HEK293 (cell line): ENCODE data around the gene DDX56.
A peak's percentile ranks its signal among the peaks of the same experiment; 100 is the strongest.

ENCODE experiments used
- CTCF ChIA-PET: fragments of 350-600 bp; formaldehyde crosslinking; extraction: SDS; loops from one replicate; lab custom pipeline; 2021; ENCODE audit warnings: antibody characterized with exemption; lab: Yijun Ruan, JAX
- POLR2A ChIA-PET: fragments of 300-600 bp; formaldehyde crosslinking; extraction: SDS; loops from one replicate; lab custom pipeline; 2020; ENCODE audit warnings: antibody characterized with exemption, inconsistent platforms; lab: Yijun Ruan, JAX
- H3K27ac ChIP-seq: fragments of 200-500 bp; sonication (Bioruptor generic); 2 replicates; pipeline ENCODE4 v1.5.1; 2014; ENCODE audit warnings: low read depth, low read length, control low read depth, inconsistent platforms; ENCODE audit errors: extremely low read depth
- H3K36me3 ChIP-seq, 2 experiments: fragments of 200-500 bp in 1 of 2; sonication (Bioruptor generic) in 1 of 2; 1 replicate in 1 of 2; 2 replicates in 1 of 2; pipeline ENCODE4 v1.5.1; 2014 to 2017; ENCODE audit warnings: inconsistent platforms in 2 of 2, low read length in 2 of 2; ENCODE audit not compliant: control insufficient read depth in 2 of 2, insufficient read depth in 1 of 2
- H3K4me1 ChIP-seq: fragments of 200-500 bp; sonication (Bioruptor generic); 2 replicates; pipeline ENCODE4 v1.5.1; 2014; ENCODE audit warnings: mild to moderate bottlenecking, low read length, inconsistent platforms; ENCODE audit not compliant: control insufficient read depth, insufficient read depth
- H3K4me3 ChIP-seq: 2 replicates; pipeline ENCODE4 v1.5.1; 2011; ENCODE audit warnings: low read depth, mild to moderate bottlenecking, control low read depth, low read length, moderate library complexity
- H3K9me3 ChIP-seq: fragments of 200-500 bp; sonication (Bioruptor generic); 2 replicates; pipeline ENCODE4 v1.5.1; 2014; ENCODE audit warnings: low read depth, low read length, inconsistent platforms; ENCODE audit not compliant: control insufficient read depth, insufficient read depth
- FEZF1 ChIP-seq: fragments of 450-650 bp; formaldehyde crosslinking; IDR thresholded peaks from 2 replicates; pipeline ENCODE4 v1.5.1; 2016; ENCODE audit warnings: missing biosample characterization, missing genetic modification characterization
- IKZF3 ChIP-seq: fragments of 450-650 bp; IDR thresholded peaks from 2 replicates; pipeline ENCODE4 v1.5.0; 2018; ENCODE audit warnings: missing biosample characterization, mild to moderate bottlenecking, missing genetic modification characterization, moderate library complexity
- PRDM6 ChIP-seq: fragments of 450-650 bp; formaldehyde crosslinking; IDR thresholded peaks from 2 replicates; pipeline ENCODE4 v1.5.1; 2017; ENCODE audit warnings: missing biosample characterization, missing genetic modification characterization
- RBAK ChIP-seq: fragments of 450-650 bp; formaldehyde crosslinking; IDR thresholded peaks from 2 replicates; pipeline ENCODE4 v1.5.1; 2016; ENCODE audit warnings: missing biosample characterization, missing genetic modification characterization
- REST ChIP-seq: fragments of 450-650 bp; formaldehyde crosslinking; IDR thresholded peaks from 2 replicates; pipeline ENCODE4 v1.5.1; 2016; ENCODE audit warnings: missing biosample characterization, missing genetic modification characterization
- SETDB1 ChIP-seq: IDR thresholded peaks from one replicate; pipeline ENCODE4 v1.6.1; 2017; ENCODE audit warnings: mild to moderate bottlenecking, low read length, moderate library complexity, mixed read lengths; ENCODE audit not compliant: insufficient read length
- ZBTB17 ChIP-seq: fragments of 450-650 bp; formaldehyde crosslinking; IDR thresholded peaks from 2 replicates; pipeline ENCODE4 v1.5.1; 2016; ENCODE audit warnings: missing biosample characterization, missing genetic modification characterization
- ZBTB48 ChIP-seq: fragments of 450-650 bp; formaldehyde crosslinking; IDR thresholded peaks from 2 replicates; pipeline ENCODE4 v1.5.1; 2016; ENCODE audit warnings: missing biosample characterization, missing genetic modification characterization
- ZBTB8A ChIP-seq: fragments of 450-650 bp; formaldehyde crosslinking; IDR thresholded peaks from 2 replicates; pipeline ENCODE4 v1.5.1; 2016; ENCODE audit warnings: missing biosample characterization, missing genetic modification characterization
- ZFP3 ChIP-seq: fragments of 450-650 bp; formaldehyde crosslinking; IDR thresholded peaks from 2 replicates; pipeline ENCODE4 v1.5.1; 2016; ENCODE audit warnings: low read depth, missing biosample characterization, missing genetic modification characterization
- ZNF335 ChIP-seq: fragments of 450-650 bp; formaldehyde crosslinking; conservative IDR thresholded peaks from 2 replicates; pipeline ENCODE4 v1.5.1; 2016; ENCODE audit warnings: missing biosample characterization, missing genetic modification characterization
- ZNF513 ChIP-seq: fragments of 450-650 bp; IDR thresholded peaks from 2 replicates; pipeline ENCODE4 v1.5.1; 2018; ENCODE audit warnings: missing biosample characterization, missing genetic modification characterization
- ZNF518A ChIP-seq: fragments of 450-650 bp; formaldehyde crosslinking; conservative IDR thresholded peaks from 2 replicates; pipeline ENCODE4 v1.5.1; 2016; ENCODE audit warnings: low read depth, missing biosample characterization, missing genetic modification characterization
- ZNF596 ChIP-seq: fragments of 450-650 bp; IDR thresholded peaks from 2 replicates; pipeline ENCODE4 v1.5.0; 2018; ENCODE audit warnings: missing biosample characterization, mild to moderate bottlenecking, missing genetic modification characterization, moderate library complexity
- ZNF600 ChIP-seq: fragments of 450-650 bp; formaldehyde crosslinking; IDR thresholded peaks from 2 replicates; pipeline ENCODE4 v1.5.1; 2016; ENCODE audit warnings: missing biosample characterization, missing genetic modification characterization
- TF ChIP-seq, protein P1 (sequence below): fragments of 450-650 bp; formaldehyde crosslinking; conservative IDR thresholded peaks from 2 replicates; pipeline ENCODE4 v1.5.1; 2016; ENCODE audit warnings: low read depth, missing biosample characterization, missing genetic modification characterization

Gene DDX56

DNA sequence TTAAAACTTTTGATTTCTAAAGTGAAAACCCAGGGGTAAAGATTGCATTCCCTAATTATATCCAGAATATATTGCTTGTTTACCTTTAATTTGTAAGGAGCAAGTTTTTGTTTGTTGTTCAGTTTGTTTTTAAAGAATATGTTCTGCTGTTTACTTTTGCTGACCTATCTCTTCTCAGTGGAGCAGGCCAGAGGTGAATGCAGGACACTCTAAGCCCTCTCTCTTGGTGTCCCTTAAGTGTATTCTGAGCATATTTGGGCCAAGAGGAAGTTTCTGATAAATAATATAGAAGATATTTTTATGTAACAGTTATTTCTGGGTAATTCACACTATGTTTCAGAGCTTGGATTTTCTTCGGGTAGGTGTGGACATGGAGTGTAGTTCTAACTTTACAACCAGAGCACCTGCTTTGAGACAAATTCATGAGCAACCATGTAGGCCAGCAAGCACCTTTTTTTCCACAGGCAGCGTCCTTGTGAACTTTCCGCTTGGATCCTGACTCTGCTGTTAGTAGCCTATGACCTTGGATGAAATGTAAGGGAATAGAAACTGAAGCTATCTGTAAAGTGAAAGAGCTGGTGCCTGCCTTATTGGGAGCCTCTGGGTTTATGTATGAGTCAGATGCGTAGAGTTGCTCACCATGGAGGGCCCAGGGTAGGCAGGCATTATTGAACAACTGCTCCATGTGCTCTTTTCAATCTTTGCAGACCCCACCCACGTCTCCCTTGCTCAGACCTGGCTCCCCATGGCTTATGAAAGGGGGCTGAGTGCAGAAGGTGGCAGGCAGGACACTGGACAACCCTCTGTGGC is 48.8 kb upstream of the DDX56 start:
- no peak overlapping the region for H3K27ac ChIP-seq
- no peak for TF ChIP-seq ZNF518A (tag by site-specific recombination)
- TF ChIP-seq ZNF596 (tag by site-specific recombination), result no peak
- no peak for TF ChIP-seq ZBTB8A (tag by site-specific recombination)
- TF ChIP-seq IKZF3, result 0 out of 2 replicates have a peak, but pooled peaks have one; percentile 12
- no peak for TF ChIP-seq ZNF513 (tag by site-specific recombination)
- 0 out of 2 replicates have a peak, but pooled peaks have one; percentile 21 for TF ChIP-seq ZBTB17 (tag by site-specific recombination)
- TF ChIP-seq SETDB1, result no peak
- peak; percentile 47 for TF ChIP-seq ZNF335 (tag by site-specific recombination)
- TF ChIP-seq, all 188 proteins: peak for 3
- POLR2A ChIA-PET, result no interaction called here
- Histone ChIP-seq H3K4me3 (no peak overlapping the region), H3K9me3 (no peaks in the 10 kb centered on the region), H3K4me1 (peaks cover 11% of the 10 kb centered on the region; the same call in 1 of the 2 replicates), H3K36me3 (peaks cover 6 to 25% of the 10 kb centered on the region in 2 experiments; a peak in 2 of 3 replicates)
- CTCF ChIA-PET, result no interaction called here

DNA sequence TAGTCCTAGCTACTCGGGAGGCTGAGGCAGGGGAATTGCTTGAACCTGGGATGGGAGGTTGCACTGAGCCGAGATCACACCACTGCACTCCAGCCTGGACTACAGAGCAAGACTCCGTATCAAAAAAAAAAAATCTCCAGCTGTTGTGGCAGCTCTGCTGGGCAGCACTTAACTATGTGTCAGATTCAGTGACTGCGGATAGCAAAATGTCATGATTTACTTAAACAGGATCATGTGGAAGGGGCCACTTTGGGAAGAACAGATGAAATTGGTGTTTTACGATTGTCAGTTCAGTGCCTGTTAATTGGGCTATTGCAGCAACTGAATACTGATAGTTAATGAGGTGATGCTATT is 48.0 kb upstream of the DDX56 start:
- POLR2A ChIA-PET, result no interaction called here
- CTCF ChIA-PET, result no interaction called here
- TF ChIP-seq FEZF1 (tag by site-specific recombination) (peak; percentile 42; the same call in 1 of the 2 replicates), PRDM6 (tag by site-specific recombination) (peak; percentile 67), RBAK (tag by site-specific recombination) (no peak), ZNF600 (tag by site-specific recombination) (peak; percentile 91), ZFP3 (tag by site-specific recombination) (no peak), ZBTB48 (tag by site-specific recombination) (no peak), REST (tag by site-specific recombination) (no peak), ZNF335 (tag by site-specific recombination) (no peak)
- TF ChIP-seq, protein P1, sequence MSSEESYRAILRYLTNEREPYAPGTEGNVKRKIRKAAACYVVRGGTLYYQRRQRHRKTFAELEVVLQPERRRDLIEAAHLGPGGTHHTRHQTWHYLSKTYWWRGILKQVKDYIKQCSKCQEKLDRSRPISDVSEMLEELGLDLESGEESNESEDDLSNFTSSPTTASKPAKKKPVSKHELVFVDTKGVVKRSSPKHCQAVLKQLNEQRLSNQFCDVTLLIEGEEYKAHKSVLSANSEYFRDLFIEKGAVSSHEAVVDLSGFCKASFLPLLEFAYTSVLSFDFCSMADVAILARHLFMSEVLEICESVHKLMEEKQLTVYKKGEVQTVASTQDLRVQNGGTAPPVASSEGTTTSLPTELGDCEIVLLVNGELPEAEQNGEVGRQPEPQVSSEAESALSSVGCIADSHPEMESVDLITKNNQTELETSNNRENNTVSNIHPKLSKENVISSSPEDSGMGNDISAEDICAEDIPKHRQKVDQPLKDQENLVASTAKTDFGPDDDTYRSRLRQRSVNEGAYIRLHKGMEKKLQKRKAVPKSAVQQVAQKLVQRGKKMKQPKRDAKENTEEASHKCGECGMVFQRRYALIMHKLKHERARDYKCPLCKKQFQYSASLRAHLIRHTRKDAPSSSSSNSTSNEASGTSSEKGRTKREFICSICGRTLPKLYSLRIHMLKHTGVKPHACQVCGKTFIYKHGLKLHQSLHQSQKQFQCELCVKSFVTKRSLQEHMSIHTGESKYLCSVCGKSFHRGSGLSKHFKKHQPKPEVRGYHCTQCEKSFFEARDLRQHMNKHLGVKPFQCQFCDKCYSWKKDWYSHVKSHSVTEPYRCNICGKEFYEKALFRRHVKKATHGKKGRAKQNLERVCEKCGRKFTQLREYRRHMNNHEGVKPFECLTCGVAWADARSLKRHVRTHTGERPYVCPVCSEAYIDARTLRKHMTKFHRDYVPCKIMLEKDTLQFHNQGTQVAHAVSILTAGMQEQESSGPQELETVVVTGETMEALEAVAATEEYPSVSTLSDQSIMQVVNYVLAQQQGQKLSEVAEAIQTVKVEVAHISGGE (tag by site-specific recombination), result no peak
- H3K27ac ChIP-seq, result no peak overlapping the region
- no peak overlapping the region for H3K4me3 ChIP-seq
- H3K36me3 ChIP-seq, result peaks cover 6 to 24% of the 10 kb centered on the region in 2 experiments; a peak in 2 of 3 replicates
- H3K4me1 ChIP-seq, result peaks cover 11% of the 10 kb centered on the region; the same call in 1 of the 2 replicates
- H3K9me3 ChIP-seq, result no peaks in the 10 kb centered on the region
